Measurements from ENCODE around the gene MARVELD3. TPM values are rescaled to one million over a fixed set of nuclear protein-coding genes. Genes with fewer than 3 reads are reported as not detected.

MARVELD3 gene
- polyA plus RNA-seq, 1 of the 3 experiments (the other 2 are of a cell fraction): not detected

DNA sequence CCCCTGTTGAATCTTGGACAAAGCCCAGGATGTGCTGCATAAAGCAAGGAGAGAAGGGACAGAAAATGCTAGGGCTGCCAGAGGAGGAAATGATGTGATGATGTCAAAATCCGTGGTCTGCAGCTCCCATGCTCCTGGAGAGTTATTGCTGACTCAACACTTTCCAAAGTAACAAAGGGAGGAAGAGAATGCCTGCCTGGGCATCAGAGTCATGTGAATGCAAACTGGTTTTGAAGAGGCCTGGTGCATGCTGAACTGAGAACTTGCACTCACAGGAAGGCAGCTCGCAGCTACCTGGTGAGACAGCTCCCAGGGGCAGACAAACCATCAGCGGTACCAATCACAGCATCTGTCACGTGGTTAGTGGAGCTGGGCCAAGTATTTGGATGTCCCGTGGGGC is 2.8 kb downstream of the MARVELD3 start:
- H2AFZ ChIP-seq (ENCODE audit: low read depth): no peak overlapping the region
- TF ChIP-seq, protein P1, sequence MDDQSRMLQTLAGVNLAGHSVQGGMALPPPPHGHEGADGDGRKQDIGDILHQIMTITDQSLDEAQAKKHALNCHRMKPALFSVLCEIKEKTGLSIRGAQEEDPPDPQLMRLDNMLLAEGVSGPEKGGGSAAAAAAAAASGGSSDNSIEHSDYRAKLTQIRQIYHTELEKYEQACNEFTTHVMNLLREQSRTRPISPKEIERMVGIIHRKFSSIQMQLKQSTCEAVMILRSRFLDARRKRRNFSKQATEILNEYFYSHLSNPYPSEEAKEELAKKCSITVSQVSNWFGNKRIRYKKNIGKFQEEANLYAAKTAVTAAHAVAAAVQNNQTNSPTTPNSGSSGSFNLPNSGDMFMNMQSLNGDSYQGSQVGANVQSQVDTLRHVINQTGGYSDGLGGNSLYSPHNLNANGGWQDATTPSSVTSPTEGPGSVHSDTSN (IDR thresholded peaks at IDR 0.05): no peak
- TF ChIP-seq MXI1 (IDR thresholded peaks at IDR 0.05; ENCODE audit: low read depth, low read length) (no peak), EP300 (IDR thresholded peaks at IDR 0.05; ENCODE audit: borderline replicate concordance in 1 of 2, low read depth in 1 of 2, low read length in 1 of 2) (no peak), RCOR1 (IDR thresholded peaks at IDR 0.05; ENCODE audit: low read length) (no peak), CHD2 (IDR thresholded peaks at IDR 0.05; ENCODE audit: low read length, partially characterized antibody) (no peak), FOXJ3 (CRISPR knock-in tag; IDR thresholded peaks at IDR 0.05) (no peak), TAF1 (IDR thresholded peaks at IDR 0.05; ENCODE audit: borderline replicate concordance, low read depth, low read length) (no peak), RFX5 (IDR thresholded peaks at IDR 0.05; ENCODE audit: low read length) (no peak), MEF2A (IDR thresholded peaks at IDR 0.05; ENCODE audit: borderline replicate concordance, low read depth) (no peak)
- TF ChIP-seq, protein P2, sequence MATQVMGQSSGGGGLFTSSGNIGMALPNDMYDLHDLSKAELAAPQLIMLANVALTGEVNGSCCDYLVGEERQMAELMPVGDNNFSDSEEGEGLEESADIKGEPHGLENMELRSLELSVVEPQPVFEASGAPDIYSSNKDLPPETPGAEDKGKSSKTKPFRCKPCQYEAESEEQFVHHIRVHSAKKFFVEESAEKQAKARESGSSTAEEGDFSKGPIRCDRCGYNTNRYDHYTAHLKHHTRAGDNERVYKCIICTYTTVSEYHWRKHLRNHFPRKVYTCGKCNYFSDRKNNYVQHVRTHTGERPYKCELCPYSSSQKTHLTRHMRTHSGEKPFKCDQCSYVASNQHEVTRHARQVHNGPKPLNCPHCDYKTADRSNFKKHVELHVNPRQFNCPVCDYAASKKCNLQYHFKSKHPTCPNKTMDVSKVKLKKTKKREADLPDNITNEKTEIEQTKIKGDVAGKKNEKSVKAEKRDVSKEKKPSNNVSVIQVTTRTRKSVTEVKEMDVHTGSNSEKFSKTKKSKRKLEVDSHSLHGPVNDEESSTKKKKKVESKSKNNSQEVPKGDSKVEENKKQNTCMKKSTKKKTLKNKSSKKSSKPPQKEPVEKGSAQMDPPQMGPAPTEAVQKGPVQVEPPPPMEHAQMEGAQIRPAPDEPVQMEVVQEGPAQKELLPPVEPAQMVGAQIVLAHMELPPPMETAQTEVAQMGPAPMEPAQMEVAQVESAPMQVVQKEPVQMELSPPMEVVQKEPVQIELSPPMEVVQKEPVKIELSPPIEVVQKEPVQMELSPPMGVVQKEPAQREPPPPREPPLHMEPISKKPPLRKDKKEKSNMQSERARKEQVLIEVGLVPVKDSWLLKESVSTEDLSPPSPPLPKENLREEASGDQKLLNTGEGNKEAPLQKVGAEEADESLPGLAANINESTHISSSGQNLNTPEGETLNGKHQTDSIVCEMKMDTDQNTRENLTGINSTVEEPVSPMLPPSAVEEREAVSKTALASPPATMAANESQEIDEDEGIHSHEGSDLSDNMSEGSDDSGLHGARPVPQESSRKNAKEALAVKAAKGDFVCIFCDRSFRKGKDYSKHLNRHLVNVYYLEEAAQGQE (IDR thresholded peaks at IDR 0.05; ENCODE audit: low read depth, low read length): no peak
- H4K20me1 ChIP-seq (ENCODE audit: insufficient read depth): no peaks in the 10 kb centered on the region
- no peaks in the 10 kb centered on the region for H3K36me3 ChIP-seq (replicated peaks in 1 of 2; ENCODE audit: control insufficient read depth in 1 of 2, insufficient read depth in 2 of 2, low read length in 1 of 2)
- CTCF ChIA-PET: interaction anchor here (0.9 to 2.2 kb wide), 4 partner anchors 16 to 332 kb away, joined by 3 to 12 read pairs (median 3); no protein-coding TSS in a partner anchor
- H3K9me2 ChIP-seq: no peaks in the 10 kb centered on the region
- no peaks in the 10 kb centered on the region for H3F3A ChIP-seq (replicated peaks; ENCODE audit: insufficient read depth)
- no peak for DNase-seq
- peaks cover 6% of the 10 kb centered on the region for H3K27me3 ChIP-seq (ENCODE audit: insufficient read depth)
- H3K79me2 ChIP-seq (ENCODE audit: insufficient read depth): no peaks in the 10 kb centered on the region
- no peaks in the 10 kb centered on the region; a peak in 1 of 4 replicates for H3K4me1 ChIP-seq (ENCODE audit: control insufficient read depth in 1 of 2, insufficient read depth in 2 of 2, low read depth in 1 of 2, low read length in 1 of 2)
- no peaks in the 10 kb centered on the region for H3K9me3 ChIP-seq
- H3K4me2 ChIP-seq: no peak overlapping the region
- H3K27ac ChIP-seq (ENCODE audit: low read depth in 2 of 2, low read length in 1 of 2): no peak overlapping the region
- H3K4me3 ChIP-seq (ENCODE audit: low read depth in 2 of 2, low read length in 1 of 2): no peak overlapping the region
- H3K9ac ChIP-seq: no peak overlapping the region
- WGBS (ENCODE audit: low lambda C conversion rate): 71% methylated on average over 5 of the region's 5 CpGs
- POLR2A ChIA-PET: no interaction called here

GRCh38 chr16:71629278-71630016 is 3.5 kb downstream of the MARVELD3 start:
- Histone ChIP-seq H3K4me3 (ENCODE audit: low read depth in 2 of 2, low read length in 1 of 2) (no peak overlapping the region), H3K4me2 (no peak overlapping the region), H3K9me3 (no peaks in the 10 kb centered on the region), H3K27ac (ENCODE audit: low read depth in 2 of 2, low read length in 1 of 2) (no peak overlapping the region), H2AFZ (ENCODE audit: low read depth) (no peak overlapping the region), H3K4me1 (ENCODE audit: control insufficient read depth in 1 of 2, insufficient read depth in 2 of 2, low read depth in 1 of 2, low read length in 1 of 2) (no peaks in the 10 kb centered on the region; a peak in 1 of 4 replicates), H4K20me1 (ENCODE audit: insufficient read depth) (no peaks in the 10 kb centered on the region), H3K9ac (no peak overlapping the region), H3K9me2 (no peaks in the 10 kb centered on the region), H3K27me3 (ENCODE audit: insufficient read depth) (peaks cover 2% of the 10 kb centered on the region; the same call in 1 of the 2 replicates), H3K79me2 (ENCODE audit: insufficient read depth) (no peaks in the 10 kb centered on the region), H3F3A (replicated peaks; ENCODE audit: insufficient read depth) (no peaks in the 10 kb centered on the region), H3K36me3 (replicated peaks in 1 of 2; ENCODE audit: control insufficient read depth in 1 of 2, insufficient read depth in 2 of 2, low read length in 1 of 2) (no peaks in the 10 kb centered on the region)
- ChIA-PET CTCF (interaction anchor here (0.7 to 2.2 kb wide), 4 partner anchors 15 to 332 kb away, joined by 3 to 12 read pairs (median 3); no protein-coding TSS in a partner anchor), POLR2A (no interaction called here)
- 81% methylated on average over 11 of the region's 11 CpGs for WGBS (ENCODE audit: low lambda C conversion rate)
- TF ChIP-seq TAF1 (IDR thresholded peaks at IDR 0.05; ENCODE audit: borderline replicate concordance, low read depth, low read length) (no peak), EP300 (IDR thresholded peaks at IDR 0.05; ENCODE audit: borderline replicate concordance in 1 of 2, low read depth in 1 of 2, low read length in 1 of 2) (no peak), SMC3 (IDR thresholded peaks at IDR 0.05; ENCODE audit: low read depth, low read length) (no peak), RCOR1 (IDR thresholded peaks at IDR 0.05; ENCODE audit: low read length) (no peak)
- TF ChIP-seq, protein P3, sequence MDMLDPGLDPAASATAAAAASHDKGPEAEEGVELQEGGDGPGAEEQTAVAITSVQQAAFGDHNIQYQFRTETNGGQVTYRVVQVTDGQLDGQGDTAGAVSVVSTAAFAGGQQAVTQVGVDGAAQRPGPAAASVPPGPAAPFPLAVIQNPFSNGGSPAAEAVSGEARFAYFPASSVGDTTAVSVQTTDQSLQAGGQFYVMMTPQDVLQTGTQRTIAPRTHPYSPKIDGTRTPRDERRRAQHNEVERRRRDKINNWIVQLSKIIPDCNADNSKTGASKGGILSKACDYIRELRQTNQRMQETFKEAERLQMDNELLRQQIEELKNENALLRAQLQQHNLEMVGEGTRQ (IDR thresholded peaks at IDR 0.05; ENCODE audit: borderline replicate concordance, low read depth, low read length): no peak
- TF ChIP-seq, protein P4, sequence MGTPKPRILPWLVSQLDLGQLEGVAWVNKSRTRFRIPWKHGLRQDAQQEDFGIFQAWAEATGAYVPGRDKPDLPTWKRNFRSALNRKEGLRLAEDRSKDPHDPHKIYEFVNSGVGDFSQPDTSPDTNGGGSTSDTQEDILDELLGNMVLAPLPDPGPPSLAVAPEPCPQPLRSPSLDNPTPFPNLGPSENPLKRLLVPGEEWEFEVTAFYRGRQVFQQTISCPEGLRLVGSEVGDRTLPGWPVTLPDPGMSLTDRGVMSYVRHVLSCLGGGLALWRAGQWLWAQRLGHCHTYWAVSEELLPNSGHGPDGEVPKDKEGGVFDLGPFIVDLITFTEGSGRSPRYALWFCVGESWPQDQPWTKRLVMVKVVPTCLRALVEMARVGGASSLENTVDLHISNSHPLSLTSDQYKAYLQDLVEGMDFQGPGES (IDR thresholded peaks at IDR 0.05; ENCODE audit: low read depth, low read length): no peak
- DNase-seq: no peak

Measured in SK-N-SH (cell line).